ENCODE data around the gene LRRC53.

The LRRC53 gene

GRCh38 chr1:74512170-74512915, at the start of gene LRRC53:
Gene LRRC53 (minus strand): TSS chr1:74512611. CDS start chr1:74483349, 29,262 bp downstream.
- DNase-seq (ENCODE audit: low read depth, low spot score): no peak

- no peak for DNase-seq (ENCODE audit: low read depth, low spot score)
Observed at GRCh38 chr1:74549932-74550331, 37.5 kb upstream of the LRRC53 start.

- DNase-seq (ENCODE audit: low read depth, low spot score): no peak
Observed at GRCh38 chr1:74548961-74549750, 36.7 kb upstream of the LRRC53 start.

GRCh38 chr1:74545821-74546220, 33.4 kb upstream of the LRRC53 start:
- DNase-seq (ENCODE audit: low read depth, low spot score): no peak

- no peak for DNase-seq (ENCODE audit: low read depth, low spot score)
Observed at GRCh38 chr1:74534241-74534640, 21.8 kb upstream of the LRRC53 start.

GRCh38 chr1:74531796-74532195, 19.4 kb upstream of the LRRC53 start:
- DNase-seq (ENCODE audit: low read depth, low spot score): no peak

GRCh38 chr1:74530892-74531291, 18.5 kb upstream of the LRRC53 start:
- DNase-seq (ENCODE audit: low read depth, low spot score): no peak

GRCh38 chr1:74528123-74528522, 15.7 kb upstream of the LRRC53 start:
- no peak for DNase-seq (ENCODE audit: low read depth, low spot score)

- no peak for DNase-seq (ENCODE audit: low read depth, low spot score)
Observed at GRCh38 chr1:74526708-74527107, 14.3 kb upstream of the LRRC53 start.

GRCh38 chr1:74523873-74524480, 11.6 kb upstream of the LRRC53 start:
- no peak for DNase-seq (ENCODE audit: low read depth, low spot score)

GRCh38 chr1:74522148-74522547, 9.7 kb upstream of the LRRC53 start:
- DNase-seq (ENCODE audit: low read depth, low spot score): no peak

- DNase-seq (ENCODE audit: low read depth, low spot score): no peak
Observed at GRCh38 chr1:74517599-74518051, 5.2 kb upstream of the LRRC53 start.

- DNase-seq (ENCODE audit: low read depth, low spot score): no peak
Observed at GRCh38 chr1:74513411-74514300, 1.2 kb upstream of the LRRC53 start.

GRCh38 chr1:74508449-74508848, 4.0 kb downstream of the LRRC53 start:
- DNase-seq (ENCODE audit: low read depth, low spot score): no peak

- no peak for DNase-seq (ENCODE audit: low read depth, low spot score)
Observed at GRCh38 chr1:74505928-74506710, 6.3 kb downstream of the LRRC53 start.

GRCh38 chr1:74504933-74505512, 7.4 kb downstream of the LRRC53 start:
- DNase-seq (ENCODE audit: low read depth, low spot score): no peak

GRCh38 chr1:74504125-74504932, 8.1 kb downstream of the LRRC53 start:
- DNase-seq (ENCODE audit: low read depth, low spot score): no peak

- no peak for DNase-seq (ENCODE audit: low read depth, low spot score)
Observed at GRCh38 chr1:74502858-74503257, 9.6 kb downstream of the LRRC53 start.

- no peak for DNase-seq (ENCODE audit: low read depth, low spot score)
Observed at GRCh38 chr1:74502432-74502831, 10.0 kb downstream of the LRRC53 start.

All from smooth muscle cell of the brain vasculature (primary cell).